ENCODE results near the gene PPP1R37. TPM values are rescaled to one million over a fixed set of nuclear protein-coding genes. Genes with fewer than 3 reads are reported as not detected.

PPP1R37 gene
- total and polyA plus RNA-seq, 2 of the 13 experiments (the other 11 are each of a cell fraction or from before 2014, with no cell fraction given) = 9.0 to 14.3 TPM

- TF ChIP-seq HMG20B (CRISPR knock-in tag; conservative IDR thresholded peaks at IDR 0.05) (0 out of 2 replicates have a peak, but pooled peaks have one; percentile 9), ZNF710 (CRISPR knock-in tag; IDR thresholded peaks at IDR 0.05; ENCODE audit: borderline replicate concordance) (0 out of 2 replicates have a peak, but pooled peaks have one; percentile 15), ZBTB44 (CRISPR knock-in tag; IDR thresholded peaks at IDR 0.05) (no peak), ZNF772 (CRISPR knock-in tag; IDR thresholded peaks at IDR 0.05) (0 out of 2 replicates have a peak, but pooled peaks have one; percentile 21), NONO (IDR thresholded peaks at IDR 0.05) (no peak), NONO (CRISPR knock-in tag; conservative IDR thresholded peaks at IDR 0.05) (no peak; the same call in 1 of the 2 replicates), MEIS1 (CRISPR knock-in tag; IDR thresholded peaks at IDR 0.05; ENCODE audit: borderline replicate concordance) (no peak), ZNF207 (IDR thresholded peaks at IDR 0.05; ENCODE audit: borderline replicate concordance) (no peak), FOXP1 (IDR thresholded peaks at IDR 0.05) (no peak), FOXP1 (CRISPR knock-in tag; IDR thresholded peaks at IDR 0.05) (no peak), FOSL1 (CRISPR knock-in tag; IDR thresholded peaks at IDR 0.05; ENCODE audit: borderline replicate concordance) (no peak), ZNF367 (CRISPR knock-in tag; IDR thresholded peaks at IDR 0.05; ENCODE audit: borderline replicate concordance) (no peak), ZNF121 (CRISPR knock-in tag; IDR thresholded peaks at IDR 0.05) (no peak), ZBTB21 (CRISPR knock-in tag; IDR thresholded peaks at IDR 0.05) (no peak), PHB2 (IDR thresholded peaks at IDR 0.05; ENCODE audit: partially characterized antibody) (no peak), ADNP (CRISPR knock-in tag; IDR thresholded peaks at IDR 0.05) (no peak), SMARCC2 (IDR thresholded peaks at IDR 0.05) (no peak), HDAC1 (CRISPR knock-in tag; IDR thresholded peaks at IDR 0.05) (no peak; the same call in 1 of the 2 replicates), KLF16 (CRISPR knock-in tag; IDR thresholded peaks at IDR 0.05) (no peak), DMAP1 (CRISPR knock-in tag; IDR thresholded peaks at IDR 0.05) (no peak), SP4 (CRISPR knock-in tag; IDR thresholded peaks at IDR 0.05) (no peak), ZBTB1 (CRISPR knock-in tag; IDR thresholded peaks at IDR 0.05; ENCODE audit: borderline replicate concordance) (no peak)
These were observed 5.8 kb downstream of the PPP1R37 start (continued) for GRCh38 chr19:45098521-45099466.

Data from HepG2 (cell line).